ENCODE results near the gene ITPR2. TPM values are rescaled to one million over a fixed set of nuclear protein-coding genes. Genes with fewer than 3 reads are reported as not detected.

Gene ITPR2
- total RNA-seq, 3 donors from 2014 or later (not counting 1 experiment from before 2014, with no cell fraction given), result 59.1 to 70.7 (median 68.2) TPM

- no peaks in the 10 kb centered on the region for H3K4me1 Mint-ChIP-seq
- H3K27ac Mint-ChIP-seq, result no peak overlapping the region
- no peak for ATAC-seq
- TF ChIP-seq, protein P1, sequence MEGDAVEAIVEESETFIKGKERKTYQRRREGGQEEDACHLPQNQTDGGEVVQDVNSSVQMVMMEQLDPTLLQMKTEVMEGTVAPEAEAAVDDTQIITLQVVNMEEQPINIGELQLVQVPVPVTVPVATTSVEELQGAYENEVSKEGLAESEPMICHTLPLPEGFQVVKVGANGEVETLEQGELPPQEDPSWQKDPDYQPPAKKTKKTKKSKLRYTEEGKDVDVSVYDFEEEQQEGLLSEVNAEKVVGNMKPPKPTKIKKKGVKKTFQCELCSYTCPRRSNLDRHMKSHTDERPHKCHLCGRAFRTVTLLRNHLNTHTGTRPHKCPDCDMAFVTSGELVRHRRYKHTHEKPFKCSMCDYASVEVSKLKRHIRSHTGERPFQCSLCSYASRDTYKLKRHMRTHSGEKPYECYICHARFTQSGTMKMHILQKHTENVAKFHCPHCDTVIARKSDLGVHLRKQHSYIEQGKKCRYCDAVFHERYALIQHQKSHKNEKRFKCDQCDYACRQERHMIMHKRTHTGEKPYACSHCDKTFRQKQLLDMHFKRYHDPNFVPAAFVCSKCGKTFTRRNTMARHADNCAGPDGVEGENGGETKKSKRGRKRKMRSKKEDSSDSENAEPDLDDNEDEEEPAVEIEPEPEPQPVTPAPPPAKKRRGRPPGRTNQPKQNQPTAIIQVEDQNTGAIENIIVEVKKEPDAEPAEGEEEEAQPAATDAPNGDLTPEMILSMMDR (IDR thresholded peaks at IDR 0.05), result no peak
- H3K36me3 Mint-ChIP-seq, result peaks cover 17% of the 10 kb centered on the region
- no peaks in the 10 kb centered on the region for H3K9me3 Mint-ChIP-seq
- H3K27ac ChIP-seq (ENCODE audit: low read length), result no peak overlapping the region
- no peak for DNase-seq
- no peaks in the 10 kb centered on the region for H3K4me1 ChIP-seq (ENCODE audit: control insufficient read depth, insufficient read depth, low read length)
- no peak overlapping the region for H3K4me3 Mint-ChIP-seq
- H3K27me3 Mint-ChIP-seq (ENCODE audit: low read depth in 2 of 2), result no peaks in the 10 kb centered on the region
- no peaks in the 10 kb centered on the region for H3K27me3 ChIP-seq (ENCODE audit: control insufficient read depth, insufficient read depth, low read length)
- no peak overlapping the region for H3K4me3 ChIP-seq (ENCODE audit: low read length)
- no peaks in the 10 kb centered on the region for H3K36me3 ChIP-seq (ENCODE audit: control insufficient read depth, insufficient read depth, low read length)
- H3K9me3 ChIP-seq (ENCODE audit: control insufficient read depth, insufficient read depth, low read length), result no peaks in the 10 kb centered on the region
- intact Hi-C loops (cut with micrococcal nuclease), result no loop called here
- 67% methylated on average over 1 of the region's 1 CpG for WGBS (ENCODE audit: insufficient coverage)
These were observed 452.1 kb downstream of the ITPR2 start for GRCh38 chr12:26380897-26381296.

GRCh38 chr12:26379777-26380467 lies 453.1 kb downstream of the ITPR2 start:
- H3K36me3 ChIP-seq (ENCODE audit: control insufficient read depth, insufficient read depth, low read length), result no peaks in the 10 kb centered on the region
- no peak overlapping the region for H3K4me3 ChIP-seq (ENCODE audit: low read length)
- Mint-ChIP-seq H3K36me3 (peaks cover 11% of the 10 kb centered on the region), H3K4me1 (no peaks in the 10 kb centered on the region), H3K4me3 (no peak overlapping the region), H3K9me3 (no peaks in the 10 kb centered on the region), H3K27me3 (ENCODE audit: low read depth in 2 of 2) (no peaks in the 10 kb centered on the region), H3K27ac (no peak overlapping the region)
- TF ChIP-seq, protein P1 (IDR thresholded peaks at IDR 0.05), result no peak
- no peaks in the 10 kb centered on the region for H3K9me3 ChIP-seq (ENCODE audit: control insufficient read depth, insufficient read depth, low read length)
- H3K27me3 ChIP-seq (ENCODE audit: control insufficient read depth, insufficient read depth, low read length), result no peaks in the 10 kb centered on the region
- intact Hi-C loops (cut with micrococcal nuclease), result no loop called here
- H3K4me1 ChIP-seq (ENCODE audit: control insufficient read depth, insufficient read depth, low read length), result no peaks in the 10 kb centered on the region
- ATAC-seq (no peak), DNase-seq (no peak)
- WGBS (ENCODE audit: insufficient coverage), result 89% methylated on average over 2 of the region's 2 CpGs
- no peak overlapping the region for H3K27ac ChIP-seq (ENCODE audit: low read length)

- H3K4me1 Mint-ChIP-seq, result no peaks in the 10 kb centered on the region
- ATAC-seq, result no peak
- Histone ChIP-seq H3K36me3 (ENCODE audit: control insufficient read depth, insufficient read depth, low read length) (no peaks in the 10 kb centered on the region), H3K27me3 (ENCODE audit: control insufficient read depth, insufficient read depth, low read length) (no peaks in the 10 kb centered on the region), H3K4me3 (ENCODE audit: low read length) (no peak overlapping the region), H3K27ac (ENCODE audit: low read length) (no peak overlapping the region), H3K9me3 (ENCODE audit: control insufficient read depth, insufficient read depth, low read length) (no peaks in the 10 kb centered on the region), H3K4me1 (ENCODE audit: control insufficient read depth, insufficient read depth, low read length) (no peaks in the 10 kb centered on the region)
- 68% methylated on average over 4 of the region's 6 CpGs for WGBS (ENCODE audit: insufficient coverage)
- no peaks in the 10 kb centered on the region for H3K9me3 Mint-ChIP-seq
- H3K27me3 Mint-ChIP-seq (ENCODE audit: low read depth in 2 of 2), result no peaks in the 10 kb centered on the region
- TF ChIP-seq, protein P1 (IDR thresholded peaks at IDR 0.05), result no peak
- DNase-seq, result no peak
- intact Hi-C loops (cut with micrococcal nuclease), result no loop called here
- H3K36me3 Mint-ChIP-seq, result peaks cover 2% of the 10 kb centered on the region
- no peak overlapping the region for H3K27ac Mint-ChIP-seq
- H3K4me3 Mint-ChIP-seq, result no peak overlapping the region
These were observed 454.3 kb downstream of the ITPR2 start for GRCh38 chr12:26378711-26379110.
